HCT116 (cell line): ENCODE measurements around the gene PARP12. TPM values are rescaled to one million over a fixed set of nuclear protein-coding genes. Genes with fewer than 3 reads are reported as not detected.

Experiments
- ATAC-seq: fragments of 200-7000 bp; cut with Tn5 transposase; 2 replicates; pipeline ENCODE4 v1.9.1; 2020; ENCODE audit warnings: mild to moderate bottlenecking, moderate library complexity
- BruUV-seq: library from RNA; stranded (reverse); fragments of 400-500 nt; replicated peaks from 2 replicates; lab custom pipeline; 2021; lab: Mats Ljungman, UMichigan
- CTCF ChIA-PET: fragments of 300-600 bp; sonication (Branson Sonifier 250); formaldehyde crosslinking; loops from one replicate; lab custom pipeline; 2021; ENCODE audit warnings: antibody characterized with exemption; lab: Charles Lee
- POLR2A ChIA-PET: fragments of 300-600, 350-600 bp; sonication (Branson Sonifier 250); formaldehyde crosslinking; loops from one replicate; lab custom pipeline; 2021; ENCODE audit warnings: antibody characterized with exemption; lab: Charles Lee
- RAD21 ChIA-PET, 2 experiments: fragments of 300-600 bp; sonication (Branson Sonifier 250); formaldehyde crosslinking; loops; one replicate each; lab custom pipeline; 2023; ENCODE audit warnings: low total read pairs in 2 of 2; ENCODE audit not compliant: uncharacterized antibody in 2 of 2, unreplicated experiment in 2 of 2, low non-redundant PET in 1 of 2; lab: Charles Lee
- DNase-seq: peaks from one replicate; pipeline ENCODE4 v3.0.0-alpha.2; 2010; ENCODE audit warnings: low read depth, low spot score
- H2AFZ ChIP-seq: fragments of 200-600 bp; shearing (Covaris generic), sonication (generic); 2 replicates; pipeline ENCODE4 v1.6.1; 2017; ENCODE audit warnings: low read depth, mixed run types, mixed read lengths, antibody characterized with exemption, low read length; ENCODE audit not compliant: poor library complexity, severe bottlenecking
- H3K27ac ChIP-seq: 2 replicates; pipeline ENCODE4 v1.5.1; 2012; ENCODE audit warnings: low read depth, low read length
- H3K27me3 ChIP-seq: fragments of 200-600 bp; sonication (generic); 2 replicates; pipeline ENCODE4 v1.6.1; 2016; ENCODE audit warnings: mixed run types, low read length, mixed read lengths; ENCODE audit not compliant: insufficient read depth
- H3K36me3 ChIP-seq, 2 experiments: fragments of 200-500 bp in 1 of 2; fragments of 200-600 bp in 1 of 2; sonication (Bioruptor generic) in 1 of 2; sonication (generic) in 1 of 2; 2 replicates each; pipeline versions ENCODE4 v1.5.1 to v1.6.1; 2014 to 2016; ENCODE audit warnings: low read length in 2 of 2, inconsistent platforms in 1 of 2, mixed read lengths in 1 of 2, mixed run types in 1 of 2; ENCODE audit not compliant: insufficient read depth in 2 of 2, control insufficient read depth in 1 of 2
- H3K4me1 ChIP-seq, 2 experiments: fragments of 200-600 bp in 1 of 2; sonication (generic) in 1 of 2; 2 replicates each; pipeline versions ENCODE4 v1.5.1 to v1.6.1; 2012 to 2017; ENCODE audit warnings: low read length in 2 of 2, inconsistent platforms in 1 of 2, mild to moderate bottlenecking in 1 of 2, mixed read lengths in 1 of 2, mixed run types in 1 of 2, moderate library complexity in 1 of 2; ENCODE audit not compliant: insufficient read depth in 2 of 2, control insufficient read depth in 1 of 2
- H3K4me2 ChIP-seq: fragments of 200-600 bp; sonication (generic); 2 replicates; pipeline ENCODE4 v1.6.1; 2017; ENCODE audit warnings: mixed run types, low read length, mixed read lengths
- H3K4me3 ChIP-seq, 2 experiments: fragments of 200-600 bp in 1 of 2; sonication (generic) in 1 of 2; replicated peaks in 1 of 2; 2 replicates each; pipeline ENCODE4 v1.5.1; 2011 to 2016; ENCODE audit warnings: low read length in 2 of 2, control low read depth in 1 of 2, low read depth in 1 of 2, mild to moderate bottlenecking in 1 of 2, mixed read lengths in 1 of 2, mixed run types in 1 of 2
- H3K79me2 ChIP-seq: fragments of 200-600 bp; sonication (generic); 2 replicates; pipeline ENCODE4 v1.6.1; 2017; ENCODE audit warnings: mild to moderate bottlenecking, mixed run types, low read length, moderate library complexity, mixed read lengths; ENCODE audit not compliant: insufficient read depth
- H3K9ac ChIP-seq: fragments of 200-600 bp; sonication (generic); 2 replicates; pipeline ENCODE4 v1.6.1; 2016; ENCODE audit warnings: low read length, mixed read lengths
- H3K9me2 ChIP-seq: fragments of 200-600 bp; sonication (generic), shearing (Covaris generic); 2 replicates; pipeline ENCODE4 v1.6.1; 2017; ENCODE audit warnings: mixed run types, mild to moderate bottlenecking, moderate library complexity; ENCODE audit not compliant: insufficient read depth
- H3K9me3 ChIP-seq, 2 experiments: fragments of 200-500 bp in 1 of 2; fragments of 200-600 bp in 1 of 2; sonication (Bioruptor generic) in 1 of 2; sonication (generic) in 1 of 2; 2 replicates each; pipeline ENCODE4 v1.6.1; 2014 to 2017; ENCODE audit warnings: low read length in 2 of 2, mixed read lengths in 2 of 2, inconsistent platforms in 1 of 2, low read depth in 1 of 2, mild to moderate bottlenecking in 1 of 2, mixed run types in 1 of 2, moderate library complexity in 1 of 2; ENCODE audit not compliant: control insufficient read depth in 1 of 2, insufficient read depth in 1 of 2
- H4K20me1 ChIP-seq: fragments of 200-600 bp; sonication (generic), shearing (Covaris generic); 2 replicates; pipeline ENCODE4 v1.6.1; 2017; ENCODE audit warnings: mixed run types, mild to moderate bottlenecking, moderate library complexity; ENCODE audit not compliant: insufficient read depth
- CBX3 ChIP-seq: IDR thresholded peaks from 2 replicates; pipeline ENCODE4 v1.6.1; 2012; ENCODE audit warnings: low read depth
- EGR1 ChIP-seq: IDR thresholded peaks from 2 replicates; pipeline ENCODE4 v1.6.1; 2012; ENCODE audit warnings: low read depth
- ELF1 ChIP-seq: IDR thresholded peaks from 2 replicates; pipeline ENCODE4 v1.6.1; 2012; ENCODE audit warnings: low read depth, borderline replicate concordance
- EZH2 ChIP-seq: fragments of 200-600 bp; sonication (generic); IDR thresholded peaks from 2 replicates; pipeline ENCODE4 v1.6.1; 2017; ENCODE audit warnings: antibody characterized with exemption, mixed run types
- EZH2phosphoT487 ChIP-seq: fragments of 200-600 bp; IDR thresholded peaks from 2 replicates; pipeline ENCODE4 v1.6.1; 2018; ENCODE audit warnings: antibody characterized with exemption, borderline replicate concordance
- FOSL1 ChIP-seq: IDR thresholded peaks from 2 replicates; pipeline ENCODE4 v1.6.1; 2012; ENCODE audit warnings: low read depth
- JUND ChIP-seq: IDR thresholded peaks from 2 replicates; pipeline ENCODE4 v1.6.1; 2012
- POLR2A ChIP-seq: IDR thresholded peaks from 2 replicates; pipeline ENCODE4 v1.7.0; 2011; ENCODE audit warnings: borderline replicate concordance; ENCODE audit not compliant: insufficient read depth, insufficient read length; ENCODE audit errors: extremely low read depth
- POLR2AphosphoS5 ChIP-seq: IDR thresholded peaks from 2 replicates; pipeline ENCODE4 v1.6.1; 2011; ENCODE audit warnings: mild to moderate bottlenecking, low read depth, low read length, moderate library complexity
- SIN3A ChIP-seq: IDR thresholded peaks from 2 replicates; pipeline ENCODE4 v1.6.1; 2012; ENCODE audit warnings: low read depth
- SP1 ChIP-seq: IDR thresholded peaks from 2 replicates; pipeline ENCODE4 v1.6.1; 2012; ENCODE audit warnings: low read depth
- SRF ChIP-seq: IDR thresholded peaks from 2 replicates; pipeline ENCODE4 v1.6.1; 2012; ENCODE audit warnings: low read depth
- TCF7L2 ChIP-seq: IDR thresholded peaks from 2 replicates; pipeline ENCODE4 v1.7.0; 2011; ENCODE audit warnings: borderline replicate concordance, inconsistent platforms; ENCODE audit not compliant: insufficient read depth, insufficient read length; ENCODE audit errors: extremely low read depth
- YY1 ChIP-seq: IDR thresholded peaks from 2 replicates; pipeline ENCODE4 v1.6.1; 2011; ENCODE audit warnings: low read length, low read depth, moderate library complexity, mild to moderate bottlenecking; ENCODE audit not compliant: insufficient replicate concordance; ENCODE audit errors: extremely low read depth
- ZFX ChIP-seq: fragments of 450-650 bp; IDR thresholded peaks from 2 replicates; pipeline ENCODE4 v1.6.1; 2017
- ZNF274 ChIP-seq: fragments of 200-500 bp; sonication (Bioruptor generic); IDR thresholded peaks from 2 replicates; pipeline ENCODE4 v1.6.1; 2014; ENCODE audit warnings: mild to moderate bottlenecking, low read depth, low read length, inconsistent platforms
- intact Hi-C: fragments of 100-400 bp; cut with micrococcal nuclease; formaldehyde crosslinking; loops from 2 replicates; pipeline ENCODE4 v1.10.0; 2022
- total RNA-seq: library from RNA; stranded (reverse); gene quantifications from one replicate; pipeline ENCODE4 v1.2.1, GENCODE V29; 2021; ENCODE audit not compliant: unreplicated experiment
- TF ChIP-seq, protein P1 (sequence below): IDR thresholded peaks from 2 replicates; pipeline ENCODE4 v1.6.1; 2012
- TF ChIP-seq, protein P2 (sequence below): IDR thresholded peaks from 2 replicates; pipeline ENCODE4 v1.6.1; 2012
- TF ChIP-seq, protein P3 (sequence below): IDR thresholded peaks from 2 replicates; pipeline ENCODE4 v1.6.1; 2011; ENCODE audit warnings: mild to moderate bottlenecking, low read length, moderate library complexity; ENCODE audit not compliant: insufficient replicate concordance; ENCODE audit errors: extremely low read depth

The PARP12 gene
- total RNA-seq, 1 experiment from 2014 or later, result 17.7 TPM

DNA sequence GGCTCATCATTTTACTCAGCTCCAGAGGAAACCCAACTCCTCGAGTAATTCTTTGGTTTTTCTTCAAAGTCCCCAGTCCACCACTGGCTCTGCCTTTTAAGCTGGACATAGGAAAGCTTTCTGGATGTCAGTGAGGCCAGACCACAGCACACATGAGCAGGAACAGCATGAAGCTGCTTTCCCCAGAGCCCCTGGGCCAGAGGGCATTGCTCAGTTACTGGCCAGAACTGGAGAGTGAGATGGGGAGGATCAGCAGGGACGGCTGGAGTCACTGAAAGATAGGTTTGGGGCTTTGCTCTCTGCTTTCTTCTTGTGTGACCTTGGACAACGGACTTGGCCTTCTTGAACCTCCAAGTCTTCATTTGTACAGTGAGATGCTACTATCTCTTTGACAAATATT lies 43.1 kb downstream of the PARP12 start:
- BruUV-seq, result no TSS peak
- ChIA-PET CTCF (no interaction called here), RAD21 (no interaction called here), POLR2A (no interaction called here)
- Histone ChIP-seq H2AFZ (no peak overlapping the region), H3K4me3 (no peak overlapping the region), H3K4me2 (no peak overlapping the region), H3K9ac (no peak overlapping the region), H3K9me3 (no peaks in the 10 kb centered on the region), H3K79me2 (no peaks in the 10 kb centered on the region), H3K9me2 (no peaks in the 10 kb centered on the region), H4K20me1 (no peaks in the 10 kb centered on the region), H3K27ac (no peak overlapping the region), H3K36me3 (no peaks in the 10 kb centered on the region), H3K27me3 (no peaks in the 10 kb centered on the region), H3K4me1 (no peaks in the 10 kb centered on the region)
- ATAC-seq (no peak), DNase-seq (no peak)
- intact Hi-C loops, result no loop called here
- TF ChIP-seq SP1 (no peak), SIN3A (no peak), YY1 (no peak), EZH2phosphoT487 (no peak), ZFX (no peak), POLR2A (no peak), EGR1 (no peak), SRF (no peak), CBX3 (no peak), POLR2AphosphoS5 (no peak)
- TF ChIP-seq, protein P1, sequence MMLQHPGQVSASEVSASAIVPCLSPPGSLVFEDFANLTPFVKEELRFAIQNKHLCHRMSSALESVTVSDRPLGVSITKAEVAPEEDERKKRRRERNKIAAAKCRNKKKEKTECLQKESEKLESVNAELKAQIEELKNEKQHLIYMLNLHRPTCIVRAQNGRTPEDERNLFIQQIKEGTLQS, result no peak
- TF ChIP-seq, protein P2, sequence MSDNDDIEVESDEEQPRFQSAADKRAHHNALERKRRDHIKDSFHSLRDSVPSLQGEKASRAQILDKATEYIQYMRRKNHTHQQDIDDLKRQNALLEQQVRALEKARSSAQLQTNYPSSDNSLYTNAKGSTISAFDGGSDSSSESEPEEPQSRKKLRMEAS, result no peak

DNA sequence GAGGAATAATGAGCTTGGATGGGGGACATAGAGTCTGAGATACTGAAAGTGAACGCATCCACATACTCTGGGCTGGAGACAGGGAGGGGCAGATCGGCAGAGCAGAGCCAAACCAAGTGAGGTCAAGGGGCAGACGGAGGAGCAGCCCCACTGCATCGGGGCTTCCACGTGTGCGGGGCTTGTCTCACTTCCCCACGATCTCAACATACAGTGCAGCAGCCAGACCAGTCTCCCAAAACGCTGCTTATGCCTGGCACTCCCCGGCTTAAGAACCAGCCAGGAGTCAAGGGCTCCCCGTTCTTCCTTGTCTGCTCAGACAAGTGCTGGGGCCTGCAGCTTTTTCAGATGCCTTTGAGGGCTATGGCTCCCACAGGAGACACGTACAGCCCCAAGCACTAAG lies 43.6 kb downstream of the PARP12 start:
- intact Hi-C loops, result no loop called here
- Histone ChIP-seq H3K36me3 (no peaks in the 10 kb centered on the region), H3K9ac (no peak overlapping the region), H3K27ac (no peak overlapping the region), H3K27me3 (no peaks in the 10 kb centered on the region), H3K79me2 (no peaks in the 10 kb centered on the region), H2AFZ (no peak overlapping the region), H4K20me1 (no peaks in the 10 kb centered on the region), H3K4me1 (no peaks in the 10 kb centered on the region), H3K9me2 (no peaks in the 10 kb centered on the region), H3K4me3 (no peak overlapping the region), H3K9me3 (no peaks in the 10 kb centered on the region), H3K4me2 (no peak overlapping the region)
- no TSS peak for BruUV-seq
- ChIA-PET CTCF (no interaction called here), POLR2A (interaction anchor here (0.6 kb wide), 1 partner anchor 25 kb away, joined by 4 read pairs; no protein-coding TSS in a partner anchor), RAD21 (interaction anchor here in 1 of 2 experiments (1.3 kb wide), 1 partner anchor 519 kb away, joined by 3 read pairs; no protein-coding TSS in a partner anchor)
- ATAC-seq, result no peak
- DNase-seq, result no peak
- no peak for TF ChIP-seq YY1
- TF ChIP-seq TCF7L2, result no peak
- no peak for TF ChIP-seq FOSL1
- no peak for TF ChIP-seq ZNF274
- TF ChIP-seq SP1, result no peak
- TF ChIP-seq JUND, result no peak
- no peak for TF ChIP-seq ELF1
- TF ChIP-seq EGR1, result no peak
- no peak for TF ChIP-seq EZH2
- TF ChIP-seq, protein P1, result no peak
- no peak for TF ChIP-seq POLR2A
- TF ChIP-seq ZFX, result no peak
- TF ChIP-seq, protein P3, sequence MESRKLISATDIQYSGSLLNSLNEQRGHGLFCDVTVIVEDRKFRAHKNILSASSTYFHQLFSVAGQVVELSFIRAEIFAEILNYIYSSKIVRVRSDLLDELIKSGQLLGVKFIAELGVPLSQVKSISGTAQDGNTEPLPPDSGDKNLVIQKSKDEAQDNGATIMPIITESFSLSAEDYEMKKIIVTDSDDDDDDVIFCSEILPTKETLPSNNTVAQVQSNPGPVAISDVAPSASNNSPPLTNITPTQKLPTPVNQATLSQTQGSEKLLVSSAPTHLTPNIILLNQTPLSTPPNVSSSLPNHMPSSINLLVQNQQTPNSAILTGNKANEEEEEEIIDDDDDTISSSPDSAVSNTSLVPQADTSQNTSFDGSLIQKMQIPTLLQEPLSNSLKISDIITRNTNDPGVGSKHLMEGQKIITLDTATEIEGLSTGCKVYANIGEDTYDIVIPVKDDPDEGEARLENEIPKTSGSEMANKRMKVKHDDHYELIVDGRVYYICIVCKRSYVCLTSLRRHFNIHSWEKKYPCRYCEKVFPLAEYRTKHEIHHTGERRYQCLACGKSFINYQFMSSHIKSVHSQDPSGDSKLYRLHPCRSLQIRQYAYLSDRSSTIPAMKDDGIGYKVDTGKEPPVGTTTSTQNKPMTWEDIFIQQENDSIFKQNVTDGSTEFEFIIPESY, result no peak
